ENCODE data around the gene PC. TPM values are rescaled to one million over a fixed set of nuclear protein-coding genes. Genes with fewer than 3 reads are reported as not detected.

PC gene
- polyA plus RNA-seq, 1 donor (not counting 4 experiments of a cell fraction or from before 2014, with no cell fraction given): 13.3 TPM

- dilution Hi-C loops (cut with MboI; ENCODE audit: extremely low pct_ligation_motif_present, low sequenced_read_pairs): no loop called here
- H3K4me1 ChIP-seq (ENCODE audit: control insufficient read depth, extremely low read depth, insufficient read depth, low read length): peaks cover 6% of the 10 kb centered on the region
- TF ChIP-seq EZH2 (IDR thresholded peaks at IDR 0.05; ENCODE audit: low read length): no peak
- TF ChIP-seq CTCF (optimal IDR thresholded peaks at IDR 0.05 in 1 of 3, IDR thresholded peaks at IDR 0.05 in 1 of 3, conservative IDR thresholded peaks at IDR 0.05 in 1 of 3; ENCODE audit: extremely low read depth in 1 of 3, insufficient read depth in 2 of 3, low read length in 3 of 3): no peak
- H3K9me1 ChIP-seq (ENCODE audit: control insufficient read depth, extremely low read depth, insufficient read depth, low read length): no peaks in the 10 kb centered on the region
- no peaks in the 10 kb centered on the region for H3K79me2 ChIP-seq (ENCODE audit: control insufficient read depth, insufficient read depth, low read length)
- H3K27me3 ChIP-seq (ENCODE audit: control insufficient read depth, extremely low read depth, insufficient read depth, low read length): no peaks in the 10 kb centered on the region
- no peaks in the 10 kb centered on the region for H3K36me3 ChIP-seq (ENCODE audit: control insufficient read depth in 2 of 2, extremely low read depth in 1 of 2, insufficient read depth in 2 of 2, low read length in 2 of 2)
- H3K4me2 ChIP-seq (ENCODE audit: control insufficient read depth, extremely low read depth, insufficient read depth, low read depth, low read length): no peak overlapping the region
- no peak overlapping the region for H3K27ac ChIP-seq (ENCODE audit: control insufficient read depth, insufficient read depth, low read length)
- H3K9me3 ChIP-seq (ENCODE audit: control insufficient read depth, low read depth, low read length): no peaks in the 10 kb centered on the region
- no peak for FAIRE-seq
- H3K9ac ChIP-seq (ENCODE audit: control insufficient read depth, extremely low read depth, insufficient read depth, low read length): no peak overlapping the region
- H3K4me3 ChIP-seq (ENCODE audit: control insufficient read depth in 2 of 3, extremely low read depth in 1 of 3, insufficient read depth in 2 of 3, low read depth in 1 of 3, low read length in 3 of 3): no peak overlapping the region
- DNase-seq (ENCODE audit: low read depth, low spot score): no peak
- no peak overlapping the region for H2AFZ ChIP-seq (ENCODE audit: control insufficient read depth, low read length)
- H4K20me1 ChIP-seq (ENCODE audit: control insufficient read depth, extremely low read depth, insufficient read depth, low read length): no peaks in the 10 kb centered on the region
These were observed 28.4 kb downstream of the PC start for GRCh38 chr11:66929753-66930152.

- H3K27ac ChIP-seq (ENCODE audit: control insufficient read depth, insufficient read depth, low read length): no peak overlapping the region
- H3K4me1 ChIP-seq (ENCODE audit: control insufficient read depth, extremely low read depth, insufficient read depth, low read length): peaks cover 6% of the 10 kb centered on the region
- no peak overlapping the region for H3K9ac ChIP-seq (ENCODE audit: control insufficient read depth, extremely low read depth, insufficient read depth, low read length)
- no peak overlapping the region for H3K4me2 ChIP-seq (ENCODE audit: control insufficient read depth, extremely low read depth, insufficient read depth, low read depth, low read length)
- H3K27me3 ChIP-seq (ENCODE audit: control insufficient read depth, extremely low read depth, insufficient read depth, low read length): no peaks in the 10 kb centered on the region
- H3K4me3 ChIP-seq (ENCODE audit: control insufficient read depth in 2 of 3, extremely low read depth in 1 of 3, insufficient read depth in 2 of 3, low read depth in 1 of 3, low read length in 3 of 3): no peak overlapping the region
- no peaks in the 10 kb centered on the region for H4K20me1 ChIP-seq (ENCODE audit: control insufficient read depth, extremely low read depth, insufficient read depth, low read length)
- no peaks in the 10 kb centered on the region for H3K36me3 ChIP-seq (ENCODE audit: control insufficient read depth in 2 of 2, extremely low read depth in 1 of 2, insufficient read depth in 2 of 2, low read length in 2 of 2)
- H3K9me3 ChIP-seq (ENCODE audit: control insufficient read depth, low read depth, low read length): no peaks in the 10 kb centered on the region
- H3K9me1 ChIP-seq (ENCODE audit: control insufficient read depth, extremely low read depth, insufficient read depth, low read length): no peaks in the 10 kb centered on the region
- dilution Hi-C loops (cut with MboI; ENCODE audit: extremely low pct_ligation_motif_present, low sequenced_read_pairs): no loop called here
- DNase-seq (ENCODE audit: low read depth, low spot score): no peak
- no peak for FAIRE-seq
- TF ChIP-seq EZH2 (IDR thresholded peaks at IDR 0.05; ENCODE audit: low read length): no peak
- TF ChIP-seq CTCF (optimal IDR thresholded peaks at IDR 0.05 in 1 of 3, IDR thresholded peaks at IDR 0.05 in 1 of 3, conservative IDR thresholded peaks at IDR 0.05 in 1 of 3; ENCODE audit: extremely low read depth in 1 of 3, insufficient read depth in 2 of 3, low read length in 3 of 3): no peak
- no peak overlapping the region for H2AFZ ChIP-seq (ENCODE audit: control insufficient read depth, low read length)
- no peaks in the 10 kb centered on the region for H3K79me2 ChIP-seq (ENCODE audit: control insufficient read depth, insufficient read depth, low read length)
These were observed 33.9 kb downstream of the PC start for GRCh38 chr11:66924272-66924671.
